ENCODE measurements around the gene EIPR1.

DNA sequence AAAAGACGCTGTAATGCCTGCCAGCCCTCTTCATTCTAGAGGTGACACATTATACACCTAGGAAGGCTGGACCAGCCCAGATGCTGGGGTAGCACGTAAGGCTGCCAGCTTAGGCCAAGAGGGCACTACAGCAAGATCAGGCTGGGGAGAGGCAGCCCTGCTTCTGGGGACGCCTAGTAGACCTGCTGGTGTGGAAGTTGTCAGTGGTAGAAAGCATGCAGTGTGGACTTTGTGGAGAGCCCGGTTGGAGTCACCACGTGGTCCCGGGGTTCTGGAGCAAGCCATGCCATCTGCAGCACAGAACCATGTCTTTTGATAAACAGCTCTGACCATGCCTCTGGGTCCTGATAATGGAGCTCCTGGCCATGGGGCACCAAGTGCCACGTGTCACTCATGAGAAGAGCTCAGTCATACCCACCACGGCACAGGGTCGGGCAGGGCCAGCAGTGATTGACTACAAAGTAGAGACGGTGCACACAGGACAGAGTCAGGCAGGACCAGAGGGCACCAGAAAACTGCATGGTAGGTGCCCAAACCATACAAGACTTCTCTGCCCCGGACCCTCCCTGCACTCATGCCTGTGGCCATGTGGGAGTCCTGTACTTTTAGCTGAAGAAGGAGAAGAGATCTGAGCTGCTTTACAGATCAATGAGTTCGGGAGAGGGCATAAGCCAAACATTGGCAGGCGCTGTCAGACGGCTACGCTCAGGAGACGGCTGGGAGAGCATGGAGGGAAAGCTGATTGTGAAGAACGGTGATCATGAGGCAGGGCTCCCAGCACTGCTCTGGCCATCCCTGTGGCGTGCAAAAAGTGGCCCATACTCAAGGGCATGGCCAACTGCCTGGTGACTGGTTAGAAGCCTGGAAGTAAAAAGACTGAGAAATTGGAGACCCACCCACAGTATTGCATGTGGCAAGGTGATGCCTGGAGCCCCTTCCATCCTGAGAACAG lies 114.9 kb downstream of the EIPR1 start:
- TF ChIP-seq, protein P1, sequence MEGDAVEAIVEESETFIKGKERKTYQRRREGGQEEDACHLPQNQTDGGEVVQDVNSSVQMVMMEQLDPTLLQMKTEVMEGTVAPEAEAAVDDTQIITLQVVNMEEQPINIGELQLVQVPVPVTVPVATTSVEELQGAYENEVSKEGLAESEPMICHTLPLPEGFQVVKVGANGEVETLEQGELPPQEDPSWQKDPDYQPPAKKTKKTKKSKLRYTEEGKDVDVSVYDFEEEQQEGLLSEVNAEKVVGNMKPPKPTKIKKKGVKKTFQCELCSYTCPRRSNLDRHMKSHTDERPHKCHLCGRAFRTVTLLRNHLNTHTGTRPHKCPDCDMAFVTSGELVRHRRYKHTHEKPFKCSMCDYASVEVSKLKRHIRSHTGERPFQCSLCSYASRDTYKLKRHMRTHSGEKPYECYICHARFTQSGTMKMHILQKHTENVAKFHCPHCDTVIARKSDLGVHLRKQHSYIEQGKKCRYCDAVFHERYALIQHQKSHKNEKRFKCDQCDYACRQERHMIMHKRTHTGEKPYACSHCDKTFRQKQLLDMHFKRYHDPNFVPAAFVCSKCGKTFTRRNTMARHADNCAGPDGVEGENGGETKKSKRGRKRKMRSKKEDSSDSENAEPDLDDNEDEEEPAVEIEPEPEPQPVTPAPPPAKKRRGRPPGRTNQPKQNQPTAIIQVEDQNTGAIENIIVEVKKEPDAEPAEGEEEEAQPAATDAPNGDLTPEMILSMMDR (conservative IDR thresholded peaks at IDR 0.05 in 1 of 2, IDR thresholded peaks at IDR 0.05 in 1 of 2; ENCODE audit: low read depth in 1 of 2, low read length in 2 of 2), result no peak
- TF ChIP-seq EZH2 (IDR thresholded peaks at IDR 0.05; ENCODE audit: low read length, missing control alignments), result no peak
